NCI-H1417 (cell line): ENCODE data around the gene PDC.
"Not testable (repeated sequence)": the region's sequence is repeated elsewhere in the genome, so short reads cannot be mapped to it uniquely, and the experiment has no call there.

Experiments used
- DNase-seq, 3 experiments: peaks; one replicate each; lab custom pipeline; 2025; lab: John Stamatoyannopoulos, UW

PDC gene

DNA sequence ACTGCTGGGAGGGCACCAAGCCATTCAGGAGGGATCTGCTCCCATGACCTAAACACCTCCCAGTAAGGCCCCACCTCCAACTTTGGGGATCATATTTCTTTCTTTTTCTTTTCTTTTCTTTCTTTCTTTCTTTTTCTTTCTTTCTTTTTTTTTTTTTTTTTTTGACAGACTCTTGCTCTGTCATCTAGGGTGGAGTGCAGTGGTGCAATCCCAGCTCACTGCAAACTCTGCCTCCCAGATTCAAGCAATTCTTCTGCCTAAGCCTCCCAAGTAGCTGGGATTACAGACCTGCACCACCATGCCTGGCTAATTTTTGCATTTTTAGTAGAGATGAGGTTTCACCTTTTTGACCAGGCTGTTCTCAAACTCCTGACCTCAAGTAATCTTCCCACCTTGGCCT, 4.6 kb upstream of the PDC start:
- DNase-seq, result not testable (repeated sequence)

DNA sequence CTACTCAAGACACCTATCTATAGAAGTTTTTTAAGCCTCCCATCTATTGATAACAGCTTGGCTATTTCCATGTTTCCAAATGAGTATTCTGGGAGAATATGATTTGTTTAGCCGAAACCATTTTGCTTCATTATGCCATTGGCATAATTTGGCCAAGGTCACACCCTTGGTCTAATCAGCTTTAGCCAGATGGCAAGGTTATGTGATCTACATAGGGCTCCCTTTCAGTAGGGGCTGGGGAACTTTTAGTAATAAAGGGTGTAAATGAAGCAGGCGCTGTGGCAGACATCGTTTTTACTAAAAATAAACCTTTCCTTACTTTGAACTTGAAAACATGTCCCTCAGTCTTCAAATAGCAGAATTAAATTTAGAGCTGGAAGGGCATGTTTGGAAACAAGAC, 3.0 kb upstream of the PDC start:
- DNase-seq, result no peak

DNA sequence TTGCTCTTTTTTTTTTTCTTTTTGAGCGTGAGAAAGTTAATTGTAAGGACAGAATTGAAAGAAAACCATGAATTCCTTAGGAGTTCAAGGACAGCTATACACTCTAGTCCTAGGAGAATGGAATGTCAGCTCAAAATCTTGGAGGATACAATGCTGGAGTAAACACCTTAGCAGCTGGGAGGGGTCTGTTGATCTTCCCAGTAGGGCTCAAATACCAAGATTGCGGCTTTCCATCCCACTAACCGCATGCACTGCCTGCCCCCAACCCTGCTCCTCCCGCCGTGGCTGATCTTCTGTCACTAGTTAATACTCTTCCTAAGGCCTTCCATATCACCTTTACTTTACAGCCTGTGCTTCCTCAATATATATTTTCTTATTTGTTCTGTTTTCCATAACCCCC, 2.6 kb upstream of the PDC start:
- no peak for DNase-seq

DNA sequence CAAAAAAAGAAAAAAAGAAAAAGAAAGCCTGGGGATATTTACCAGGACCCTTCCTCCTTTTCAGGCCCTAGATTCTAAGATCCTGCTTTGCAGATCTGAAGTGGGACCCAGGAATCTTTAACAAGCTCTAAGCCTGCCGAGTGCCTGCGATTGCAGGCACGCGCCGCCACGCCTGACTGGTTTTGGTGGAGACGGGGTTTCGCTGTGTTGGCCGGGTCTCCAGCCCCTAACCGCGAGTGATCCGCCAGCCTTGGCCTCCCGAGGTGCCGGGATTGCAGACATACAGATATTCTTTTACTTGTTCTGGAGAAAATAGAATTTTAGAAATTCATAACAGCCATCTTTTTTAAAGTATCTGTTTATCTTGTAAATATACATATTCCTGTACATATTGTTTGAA, 1.8 kb downstream of the PDC start:
- not testable (repeated sequence) for DNase-seq

DNA sequence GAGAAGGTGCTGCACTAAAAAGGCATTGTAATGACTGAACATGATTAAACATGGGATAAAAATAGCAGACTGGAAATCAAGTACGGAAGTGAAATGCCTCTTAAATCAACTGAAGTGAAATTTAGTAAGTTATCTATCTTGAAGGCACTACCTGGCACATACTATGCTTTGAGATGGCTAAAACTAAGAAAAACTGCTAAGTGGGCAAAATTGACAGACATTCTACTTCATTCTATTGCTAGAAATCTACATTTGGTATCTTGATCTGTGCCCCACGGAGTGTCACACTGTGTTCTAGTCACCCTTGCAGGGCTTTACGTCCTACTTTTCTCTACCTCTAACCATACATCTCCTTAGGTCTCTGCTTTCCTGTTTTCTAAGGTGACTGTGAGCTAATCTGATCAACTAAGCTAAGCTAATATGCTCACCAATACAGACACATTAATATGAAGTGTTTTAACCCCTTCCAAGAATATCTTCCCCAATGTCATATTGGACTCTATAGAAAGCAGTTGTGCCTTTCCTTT, 4.1 kb downstream of the PDC start:
- no peak for DNase-seq

DNA sequence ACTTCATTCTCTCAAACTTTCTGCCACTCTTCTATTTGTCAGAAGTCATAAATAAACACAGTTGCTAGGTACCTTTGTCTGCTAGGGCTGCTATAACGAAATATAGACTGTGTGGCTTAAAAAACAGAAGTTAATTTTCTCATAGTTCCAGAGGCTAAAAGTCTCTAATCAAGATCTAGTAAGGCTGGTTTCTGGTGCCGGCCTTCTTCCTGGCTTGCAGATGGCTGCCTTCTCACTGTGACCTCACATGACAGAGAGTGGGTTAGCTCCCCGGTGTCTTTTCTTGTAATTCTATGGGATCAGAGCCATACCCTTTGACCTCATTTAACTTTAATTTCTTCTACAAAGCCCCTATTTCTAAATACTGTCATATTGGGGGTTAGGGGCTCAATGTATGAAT, 5.9 kb downstream of the PDC start:
- DNase-seq, result no peak

DNA sequence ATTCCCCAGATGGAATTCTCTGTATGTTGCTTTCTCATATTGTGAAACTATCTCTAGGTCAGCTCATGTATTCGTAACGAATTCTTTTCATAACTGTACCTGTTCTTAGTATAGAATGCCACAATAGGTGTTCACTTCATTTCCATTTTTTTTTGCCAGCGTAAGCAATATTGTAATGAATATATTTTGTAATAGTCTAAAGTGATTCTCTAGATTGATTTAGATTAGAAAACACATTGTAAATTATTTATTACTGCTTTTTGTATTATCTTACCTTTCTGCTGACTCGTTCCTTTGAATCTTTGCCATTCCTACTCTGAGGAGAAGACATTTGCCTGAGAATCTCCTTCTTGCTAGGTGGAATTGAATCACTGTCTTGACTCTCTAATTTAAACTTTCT, 14.8 kb downstream of the PDC start:
- DNase-seq, result no peak

DNA sequence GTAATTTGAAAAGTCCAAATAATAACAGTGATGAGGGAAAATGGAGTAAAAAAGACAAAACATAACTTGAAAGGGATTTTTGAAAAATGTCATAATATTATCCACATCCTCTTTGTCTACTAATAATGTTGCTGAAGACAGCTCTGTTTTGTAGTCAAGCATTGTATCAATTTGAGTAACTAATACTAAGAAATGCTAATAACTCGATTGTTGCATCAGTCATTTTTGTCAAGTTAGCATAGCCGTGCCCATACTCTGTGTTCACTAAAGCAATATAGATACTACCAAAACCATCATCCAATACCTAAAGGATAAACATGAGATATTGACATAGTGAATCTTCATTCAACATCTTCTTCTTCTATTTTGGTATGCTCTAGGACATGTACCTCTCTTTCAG, 17.3 kb downstream of the PDC start:
- DNase-seq, result no peak

DNA sequence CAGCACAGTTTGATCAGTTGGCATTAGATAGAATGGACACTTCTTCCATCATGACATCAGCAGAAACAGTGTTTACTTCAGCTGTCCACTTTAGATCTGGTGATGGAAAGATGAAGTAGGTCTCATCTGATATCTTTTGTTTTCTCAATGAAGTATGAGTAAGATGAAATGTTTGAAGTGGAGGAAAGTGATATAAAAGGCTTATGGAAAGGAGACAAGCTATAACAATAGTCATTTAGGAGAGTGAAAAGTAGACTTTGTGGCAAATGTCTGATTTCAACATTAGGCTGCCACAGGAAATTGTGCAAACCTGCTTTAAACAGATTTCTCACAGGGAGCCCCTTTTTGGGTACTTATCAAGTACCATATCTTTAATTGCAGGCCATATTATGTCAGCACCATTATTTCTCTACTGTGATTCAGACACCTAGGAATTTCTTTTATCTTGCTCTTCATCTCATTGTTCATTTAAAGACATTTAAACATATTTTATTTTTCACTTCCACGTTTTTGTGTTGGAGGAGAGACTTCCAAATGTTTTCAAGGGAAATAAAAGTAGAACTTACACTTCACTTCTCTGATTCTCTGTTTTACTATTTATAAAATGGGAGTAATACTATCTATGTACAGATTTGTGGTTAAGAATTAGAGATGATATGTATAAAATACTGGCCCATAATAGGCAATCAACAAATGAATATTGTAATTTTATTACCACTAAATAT, 18.1 kb downstream of the PDC start:
- peak in 2 of 3 experiments; percentile 42 to 46 for DNase-seq

DNA sequence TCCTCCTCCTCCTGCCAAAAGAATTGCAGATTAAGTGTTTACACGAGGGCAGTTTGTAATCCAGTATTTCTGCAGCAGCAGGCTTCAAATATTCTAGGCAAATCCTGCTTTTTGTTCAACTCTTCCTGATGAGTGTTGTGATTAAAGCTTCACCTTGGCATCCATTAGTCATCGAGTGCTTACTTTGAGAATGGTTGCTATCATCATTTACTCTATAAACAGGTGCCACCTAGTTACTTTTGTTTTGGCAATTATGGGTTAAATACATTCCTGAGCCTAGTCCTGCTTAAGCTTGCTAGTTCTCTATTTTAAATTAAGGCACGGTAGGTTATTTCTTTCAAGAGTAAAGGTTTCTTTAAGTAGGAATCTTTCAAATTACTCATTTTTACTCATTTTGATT, 20.3 kb downstream of the PDC start:
- DNase-seq, result peak in 1 of 3 experiments; percentile 61

DNA sequence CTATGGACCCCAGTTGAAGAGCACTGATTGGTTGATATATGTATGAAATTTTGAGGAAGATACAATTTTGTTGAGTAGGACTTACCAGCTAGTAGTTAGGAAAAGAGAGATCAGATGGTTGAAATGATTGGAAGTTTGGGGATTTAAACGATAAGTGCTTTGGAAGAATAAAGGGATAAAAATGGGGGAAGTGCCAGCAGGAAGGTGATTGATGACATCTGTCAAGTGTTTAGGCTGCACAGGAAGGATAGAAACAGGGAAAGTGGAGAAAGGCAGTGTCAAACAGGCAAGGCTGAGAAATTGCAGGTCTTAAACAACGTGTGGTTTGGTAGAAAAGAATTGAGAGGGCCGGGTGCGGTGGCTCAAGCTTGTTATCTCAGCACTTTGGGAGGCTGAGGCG, 22.3 kb downstream of the PDC start:
- DNase-seq, result no peak

DNA sequence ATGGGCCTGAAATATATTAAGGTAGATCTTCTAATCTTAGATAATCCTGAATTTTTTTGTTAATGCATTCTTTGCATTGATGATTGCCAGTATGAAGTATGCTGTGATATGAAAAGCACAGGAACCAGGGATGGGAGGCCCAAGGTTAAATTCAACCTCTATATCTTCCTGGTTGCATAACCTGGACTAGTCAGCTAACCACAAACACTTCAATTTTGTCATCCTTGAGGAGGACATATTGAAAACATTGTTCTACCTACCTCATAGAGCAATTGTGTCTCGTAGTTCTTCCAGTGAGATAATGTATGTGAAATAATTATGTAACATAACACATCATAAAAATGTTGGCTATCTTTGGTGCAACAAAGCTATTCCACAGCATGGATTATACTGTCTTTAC, 25.6 kb downstream of the PDC start:
- no peak for DNase-seq

DNA sequence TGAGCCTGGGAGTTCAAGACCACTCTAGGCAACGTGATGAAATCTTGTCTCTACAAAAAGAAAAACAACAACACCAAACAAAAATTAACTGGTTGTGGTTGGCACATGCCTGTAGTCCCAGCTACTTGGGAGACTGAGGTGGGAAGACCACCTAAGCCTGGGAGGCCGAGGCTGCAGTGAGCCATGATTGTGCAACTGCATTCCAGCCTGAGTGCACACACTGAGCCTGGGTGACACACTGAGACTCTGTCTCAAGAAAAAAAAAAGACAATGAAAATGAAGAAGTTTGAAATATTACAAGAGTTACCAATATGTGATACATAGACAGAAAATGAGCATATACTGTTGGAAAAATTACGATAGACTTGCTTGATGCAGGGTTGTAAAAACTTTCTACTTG, 31.9 kb downstream of the PDC start:
- DNase-seq, result no peak

DNA sequence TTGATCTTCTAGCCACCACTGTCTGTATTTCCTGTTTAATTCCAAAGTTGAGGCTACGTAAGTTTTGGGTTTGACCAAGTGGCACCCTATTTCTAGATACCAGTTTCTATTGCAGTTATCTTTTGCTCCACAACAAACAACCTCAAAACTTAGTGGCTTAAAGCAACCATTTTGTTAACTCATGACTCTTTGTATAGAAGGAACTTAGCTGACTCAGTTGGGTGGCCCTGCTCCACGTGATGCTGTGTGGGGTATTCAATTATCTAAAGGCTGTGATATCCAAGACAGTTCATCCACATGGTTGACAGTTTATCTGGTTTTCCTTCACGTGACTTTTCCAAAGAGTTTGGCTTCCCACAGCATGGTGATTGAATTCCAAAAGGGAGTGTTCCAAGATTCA, 34.8 kb downstream of the PDC start:
- DNase-seq, result no peak

DNA sequence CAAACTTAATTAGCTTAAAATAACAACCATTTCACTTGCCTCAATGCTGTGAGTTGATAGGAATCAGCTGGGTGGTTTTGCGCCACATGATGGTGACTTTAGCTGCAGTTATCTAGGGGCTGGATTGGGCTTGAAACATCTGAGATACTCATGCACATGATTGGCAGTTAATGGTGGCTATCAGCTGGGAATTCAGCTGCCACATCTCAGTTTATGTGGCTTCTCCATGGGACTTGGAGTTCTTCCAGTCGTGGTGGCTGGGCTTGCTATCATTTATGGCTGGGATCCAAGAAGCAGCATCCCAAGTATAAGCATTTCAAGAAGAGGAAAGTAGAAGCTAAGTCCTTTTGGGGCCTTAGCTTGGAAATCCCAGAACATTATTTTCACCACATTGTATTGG, 36.4 kb downstream of the PDC start:
- DNase-seq, result no peak

DNA sequence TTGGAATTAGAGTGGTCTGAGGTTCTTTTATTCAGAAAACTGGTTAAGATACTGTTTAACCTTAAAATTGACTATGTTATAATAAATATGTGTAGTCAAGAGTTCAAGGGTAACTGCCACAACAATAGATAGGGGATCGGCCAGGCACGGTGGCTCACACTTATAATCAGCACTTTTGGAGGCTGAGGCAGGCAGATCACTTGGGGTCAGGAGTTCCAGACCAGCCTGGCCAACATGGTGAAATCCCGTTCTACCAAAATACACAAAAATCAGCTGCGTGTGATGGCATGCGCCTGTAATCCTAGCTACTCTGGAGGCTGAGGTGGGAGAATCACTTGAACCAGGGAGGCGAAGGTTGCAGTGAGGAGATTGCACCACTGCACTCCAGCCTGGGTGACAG, 39.5 kb downstream of the PDC start:
- DNase-seq, result no peak

DNA sequence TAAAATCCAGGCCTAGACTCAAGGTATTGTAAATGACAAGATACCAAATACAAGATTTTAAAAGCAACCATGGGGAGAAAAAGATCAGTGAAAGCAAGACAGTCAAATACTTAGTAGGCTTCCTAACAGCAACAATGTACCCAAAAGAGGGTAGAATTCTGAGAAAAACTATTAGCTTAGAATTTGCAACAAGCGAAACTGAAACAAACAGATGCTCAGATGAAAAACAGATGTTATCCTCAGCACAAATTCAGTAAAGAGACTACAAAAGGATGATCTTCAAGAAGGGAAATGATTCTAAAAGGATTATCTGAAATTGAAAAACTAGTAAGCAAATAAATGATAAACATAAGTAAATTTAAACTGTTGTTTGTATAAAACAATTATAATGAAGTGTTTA, 40.0 kb downstream of the PDC start:
- DNase-seq, result no peak

DNA sequence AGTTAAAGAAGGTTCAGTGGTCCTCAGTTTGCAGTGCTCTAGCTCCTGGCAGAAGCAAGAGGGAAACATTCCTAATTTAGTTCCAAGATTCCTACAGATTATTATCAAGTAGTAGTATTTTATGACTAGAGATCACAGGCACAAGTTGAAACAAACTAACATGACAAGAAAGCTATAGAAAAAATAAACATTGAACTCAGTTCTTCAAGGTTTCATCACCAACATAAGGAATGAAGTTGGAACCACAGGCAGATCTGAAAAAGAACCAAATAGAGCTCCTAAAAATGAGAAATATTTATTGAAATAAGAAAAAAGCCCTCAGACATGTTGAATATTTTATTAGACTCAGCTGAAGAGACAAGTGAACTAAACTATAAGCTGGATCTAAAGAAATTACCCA, 40.6 kb downstream of the PDC start:
- DNase-seq, result no peak

DNA sequence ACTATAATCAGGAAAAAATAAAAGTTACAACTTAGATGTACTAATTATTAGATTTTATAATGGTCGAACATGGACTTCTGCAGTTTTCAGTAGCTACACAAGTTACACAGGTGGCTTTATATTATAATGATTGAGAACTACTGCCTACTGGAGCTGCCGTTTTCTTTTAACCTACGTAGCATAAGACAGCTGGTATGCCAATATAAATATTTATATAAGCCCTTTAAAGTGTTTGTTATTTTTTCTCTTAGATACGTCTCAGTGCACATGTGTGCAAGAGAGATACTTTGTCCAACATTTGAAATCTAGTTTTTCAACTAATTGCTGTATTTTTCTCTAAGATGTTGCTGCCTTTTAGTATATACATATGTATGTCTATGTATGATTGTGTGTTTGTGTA, 42.4 kb downstream of the PDC start:
- DNase-seq, result no peak

DNA sequence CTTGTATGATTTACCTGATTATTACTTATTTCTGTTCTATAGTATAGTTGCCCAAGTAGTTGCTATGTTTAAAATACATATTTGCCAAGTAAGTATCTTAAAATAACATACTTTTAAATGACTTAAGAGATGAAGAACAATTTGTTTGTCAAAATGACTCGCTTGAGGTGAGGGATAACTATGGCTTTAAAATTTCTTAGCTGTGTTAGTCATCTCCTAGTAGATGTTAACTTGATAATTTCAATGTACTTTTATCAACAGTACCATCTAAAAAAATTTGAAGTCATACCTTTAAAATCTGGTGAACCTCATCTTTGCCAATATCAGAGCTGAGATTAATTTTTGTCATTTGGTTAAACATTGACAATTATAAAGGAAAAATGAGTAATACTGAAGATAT, 47.6 kb downstream of the PDC start:
- no peak for DNase-seq

DNA sequence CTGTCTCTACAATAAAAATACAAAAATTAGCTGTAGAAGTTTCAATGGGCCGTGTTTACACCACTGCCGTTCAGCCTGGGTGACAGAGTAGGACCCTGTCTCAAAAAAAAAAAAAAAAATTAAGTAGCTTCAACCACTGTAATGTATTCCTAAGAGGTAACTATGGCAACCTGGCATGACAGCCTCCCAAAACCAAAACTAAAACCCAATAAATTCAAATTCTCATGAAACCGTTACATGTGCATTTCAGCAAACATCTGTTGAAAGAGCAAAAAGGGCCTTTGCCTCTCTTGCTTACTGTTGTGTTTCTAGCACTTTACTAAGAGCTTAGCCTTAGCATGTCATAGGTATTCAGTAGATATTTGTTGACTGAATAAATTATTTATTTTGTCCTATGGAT, 51.8 kb downstream of the PDC start:
- no peak for DNase-seq

DNA sequence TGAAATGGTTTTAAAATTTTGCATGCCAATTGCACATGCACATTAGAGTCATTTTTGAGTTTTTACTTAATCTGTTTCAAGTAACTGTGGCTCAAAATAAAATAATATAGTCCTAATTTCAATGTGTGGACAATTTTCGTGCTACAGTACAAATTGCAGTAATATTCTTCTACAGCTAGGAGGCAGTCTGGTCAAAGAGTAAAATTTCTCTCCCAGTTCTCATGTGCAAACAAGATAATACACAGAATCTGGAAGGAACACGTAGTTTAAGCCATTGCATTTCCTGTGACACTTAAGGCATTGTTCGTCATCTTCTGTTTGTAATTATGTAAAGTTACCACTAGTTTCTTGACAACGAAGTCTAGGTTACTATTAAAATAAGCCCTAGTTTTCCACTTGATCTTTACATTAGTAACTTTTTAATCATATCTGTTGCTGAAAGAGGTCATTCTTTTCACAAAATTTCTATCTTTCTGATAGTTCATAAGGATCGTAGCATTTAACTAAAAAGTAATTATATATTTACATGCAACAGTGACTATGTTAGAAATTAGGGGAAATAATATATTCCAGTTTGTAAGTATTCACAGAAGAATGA, 56.4 kb downstream of the PDC start:
- DNase-seq, result peak; percentile 18 to 65 (median 54)

DNA sequence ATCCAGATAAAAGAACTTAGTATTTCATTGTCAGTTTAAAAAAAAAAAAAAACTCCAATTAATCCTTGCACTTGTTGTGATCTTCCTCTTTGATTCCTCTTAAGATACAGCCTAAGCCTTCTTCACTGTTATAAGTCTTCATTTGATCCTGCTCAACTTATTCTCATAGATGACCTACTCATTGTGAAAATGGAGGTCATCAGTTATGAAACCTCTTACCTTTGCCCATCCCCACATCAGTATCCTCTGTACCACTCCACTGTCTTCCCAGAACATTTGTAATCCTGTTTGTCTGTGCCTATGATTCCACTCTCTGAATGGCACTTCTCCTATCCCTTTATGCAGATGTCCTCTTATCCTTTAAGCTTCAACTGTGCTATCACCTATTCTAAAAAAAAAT, 57.3 kb downstream of the PDC start:
- DNase-seq, result no peak

DNA sequence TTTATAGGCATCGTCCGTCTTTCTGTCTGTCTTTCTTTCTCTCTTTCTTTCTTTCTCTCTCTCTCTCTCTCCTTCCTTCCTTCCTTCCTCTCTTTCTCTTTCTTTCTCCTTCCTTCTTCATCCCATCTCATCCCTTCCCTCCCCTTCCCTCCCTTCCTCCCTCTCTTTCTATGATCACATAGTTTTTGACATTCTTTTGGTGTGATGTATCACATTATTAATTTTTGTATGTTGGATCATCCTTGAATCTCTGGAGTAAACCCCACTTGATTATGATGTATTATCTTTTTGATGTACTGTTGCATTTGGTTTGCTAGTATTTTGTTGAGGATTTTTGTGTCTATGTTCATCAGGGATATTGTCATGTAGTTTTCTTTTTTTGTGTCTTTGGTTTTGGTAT, 59.5 kb downstream of the PDC start:
- DNase-seq, result not testable (repeated sequence)
